Caki2 (cell line): ENCODE measurements around the gene KRTAP4-8. TPM values are rescaled to one million over a fixed set of nuclear protein-coding genes. Genes with fewer than 3 reads are reported as not detected.

Experiments used
- DNase-seq: peaks from one replicate; pipeline ENCODE4 v3.0.0-alpha.2; 2015; ENCODE audit warnings: low read depth
- in situ Hi-C: cut with HindIII; loops from 2 replicates; pipeline ENCODE4 v1.10.0; 2016; ENCODE audit warnings: low sequenced_read_pairs, low pct_unique_long_range_greater_than_20kb, mixed read lengths
- total RNA-seq: library from RNA; depleted of rRNA; stranded (reverse); fragments of >200 nt; shearing (Covaris generic); gene quantifications from 2 replicates; pipeline ENCODE4 v1.2.3, GENCODE V29; 2014; ENCODE audit warnings: low replicate concordance; rRNA removed

Gene KRTAP4-8
- total RNA-seq, 1 experiment from 2014 or later, result not detected

GRCh38 chr17:41048441-41048840, 49.5 kb downstream of the KRTAP4-8 start:
- in situ Hi-C loops, result no loop called here
- DNase-seq, result no peak

Other genes starting within 250 kb of the KRTAP4-8 start
- not detected in 2 replicates for gene KRT12, start 230.9 kb downstream of the KRTAP4-8 start, total RNA-seq
- 46.7 and 50.0 TPM in 2 replicates for gene KRT20, start 212.9 kb downstream of the KRTAP4-8 start, total RNA-seq
- not detected in 2 replicates for gene KRT23, start 160.5 kb downstream of the KRTAP4-8 start, total RNA-seq
- gene KRT39, start 131.2 kb downstream of the KRTAP4-8 start, total RNA-seq, result not detected in 2 replicates
- gene KRT40, start 113.8 kb downstream of the KRTAP4-8 start, total RNA-seq, result not detected in 2 replicates
- gene KRTAP3-3, start 104.0 kb downstream of the KRTAP4-8 start, total RNA-seq, result not detected in 2 replicates
- not detected in 2 replicates for gene KRTAP3-2, start 98.2 kb downstream of the KRTAP4-8 start, total RNA-seq
- not detected in 2 replicates for gene KRTAP3-1, start 89.0 kb downstream of the KRTAP4-8 start, total RNA-seq
- not detected in 2 replicates for gene KRTAP1-5, start 70.9 kb downstream of the KRTAP4-8 start, total RNA-seq
- gene KRTAP1-4, start 67.9 kb downstream of the KRTAP4-8 start, total RNA-seq, result not detected in 2 replicates
- not detected in 2 replicates for gene KRTAP1-3, start 63.3 kb downstream of the KRTAP4-8 start, total RNA-seq
- not detected in 2 replicates for gene KRTAP1-1, start 56.7 kb downstream of the KRTAP4-8 start, total RNA-seq
- gene KRTAP2-1, start 50.8 kb downstream of the KRTAP4-8 start, total RNA-seq, result not detected in 2 replicates
- gene KRTAP2-2, start 42.9 kb downstream of the KRTAP4-8 start, total RNA-seq, result not detected in 2 replicates
- gene KRTAP2-3, start 38.0 kb downstream of the KRTAP4-8 start, total RNA-seq, result not detected in 2 replicates
- gene KRTAP2-4, start 32.3 kb downstream of the KRTAP4-8 start, total RNA-seq, result not detected in 2 replicates
- not detected in 2 replicates for gene KRTAP4-7, start 14.0 kb downstream of the KRTAP4-8 start, total RNA-seq
- not detected in 2 replicates for gene KRTAP4-16, start 4.1 kb upstream of the KRTAP4-8 start, total RNA-seq
- gene KRTAP4-9, start 7.2 kb upstream of the KRTAP4-8 start, total RNA-seq, result not detected in 2 replicates
- gene KRTAP4-11, start 20.2 kb upstream of the KRTAP4-8 start, total RNA-seq, result not detected in 2 replicates
- not detected in 2 replicates for gene KRTAP4-12, start 26.0 kb upstream of the KRTAP4-8 start, total RNA-seq
- gene KRTAP4-6, start 42.4 kb upstream of the KRTAP4-8 start, total RNA-seq, result not detected in 2 replicates
- not detected in 2 replicates for gene KRTAP4-5, start 51.7 kb upstream of the KRTAP4-8 start, total RNA-seq
- not detected in 2 replicates for gene KRTAP4-4, start 62.6 kb upstream of the KRTAP4-8 start, total RNA-seq
- not detected in 2 replicates for gene KRTAP4-3, start 70.1 kb upstream of the KRTAP4-8 start, total RNA-seq
- not detected in 2 replicates for gene KRTAP4-2, start 80.1 kb upstream of the KRTAP4-8 start, total RNA-seq
- gene KRTAP4-1, start 86.8 kb upstream of the KRTAP4-8 start, total RNA-seq, result not detected in 2 replicates
- gene KRTAP9-1, start 91.7 kb upstream of the KRTAP4-8 start, total RNA-seq, result not detected in 2 replicates
- not detected in 2 replicates for gene KRTAP9-2, start 128.5 kb upstream of the KRTAP4-8 start, total RNA-seq
- not detected in 2 replicates for gene KRTAP9-3, start 134.3 kb upstream of the KRTAP4-8 start, total RNA-seq
- gene KRTAP9-8, start 139.9 kb upstream of the KRTAP4-8 start, total RNA-seq, result not detected in 2 replicates
- not detected in 2 replicates for gene KRTAP9-4, start 151.5 kb upstream of the KRTAP4-8 start, total RNA-seq
- not detected in 2 replicates for gene KRTAP9-9, start 157.2 kb upstream of the KRTAP4-8 start, total RNA-seq
- gene KRTAP9-6, start 167.2 kb upstream of the KRTAP4-8 start, total RNA-seq, result not detected in 2 replicates
- gene KRTAP9-7, start 177.6 kb upstream of the KRTAP4-8 start, total RNA-seq, result not detected in 2 replicates
- not detected in 2 replicates for gene KRTAP29-1, start 204.7 kb upstream of the KRTAP4-8 start, total RNA-seq
- gene KRTAP16-1, start 211.2 kb upstream of the KRTAP4-8 start, total RNA-seq, result not detected in 2 replicates
- gene KRTAP17-1, start 217.6 kb upstream of the KRTAP4-8 start, total RNA-seq, result not detected in 2 replicates